ENCODE results near the gene PREX1. TPM values are rescaled to one million over a fixed set of nuclear protein-coding genes. Genes with fewer than 3 reads are reported as not detected.

Gene PREX1
- total RNA-seq, 1 experiment from 2014 or later = 20.0 TPM

DNA sequence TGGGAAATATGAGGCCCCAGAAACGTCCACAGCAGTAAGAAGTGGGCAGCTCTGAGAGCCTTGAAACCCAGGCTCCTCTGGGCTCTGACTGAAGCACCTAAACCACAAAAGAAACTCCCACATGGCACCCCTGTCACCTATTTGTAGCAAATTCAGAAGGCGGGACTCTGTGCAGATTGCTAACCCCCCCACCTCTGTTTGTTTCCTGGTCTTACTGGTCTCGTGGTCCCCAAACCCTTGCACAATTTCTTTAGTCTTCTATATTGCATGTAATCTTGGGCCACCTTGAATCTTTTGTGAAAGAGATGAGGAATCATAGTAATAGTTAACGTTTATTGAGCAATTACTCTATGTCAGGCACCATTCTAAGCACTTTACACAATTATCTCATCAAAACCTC is 154.3 kb downstream of the PREX1 start:
- intact Hi-C loops (cut with micrococcal nuclease; ENCODE audit: unreplicated experiment) = no loop called here
- BruUV-seq (replicated peaks) = no TSS peak

DNA sequence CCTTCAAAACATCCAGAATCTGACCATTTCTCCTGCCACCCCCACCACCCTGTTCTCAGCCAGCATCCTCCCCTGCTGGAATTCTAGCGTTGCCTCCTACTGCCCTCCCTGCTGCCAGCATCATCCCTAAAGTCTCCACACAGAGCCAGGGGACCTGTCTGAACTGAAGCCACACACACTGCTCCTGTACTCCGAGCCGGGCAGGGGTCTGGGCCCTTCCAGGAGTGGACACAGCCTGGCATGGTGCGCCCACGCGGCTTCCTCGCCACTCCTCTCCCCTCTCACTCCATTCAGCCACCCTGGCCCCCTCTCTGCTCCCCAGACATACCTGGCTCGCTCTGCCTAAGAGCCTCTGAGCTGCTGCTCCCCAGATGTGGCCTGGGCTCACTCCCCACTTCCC is 155.5 kb downstream of the PREX1 start:
- BruUV-seq (replicated peaks) = no TSS peak
- TF ChIP-seq SIN3A (IDR thresholded peaks at IDR 0.05; ENCODE audit: borderline replicate concordance, insufficient read depth, low read depth, low read length) (no peak), TCF7L2 (IDR thresholded peaks at IDR 0.05; ENCODE audit: low read depth, low read length) (no peak), POLR2AphosphoS5 (IDR thresholded peaks at IDR 0.05; ENCODE audit: low read depth, low read length) (no peak)
- TF ChIP-seq, protein P1, sequence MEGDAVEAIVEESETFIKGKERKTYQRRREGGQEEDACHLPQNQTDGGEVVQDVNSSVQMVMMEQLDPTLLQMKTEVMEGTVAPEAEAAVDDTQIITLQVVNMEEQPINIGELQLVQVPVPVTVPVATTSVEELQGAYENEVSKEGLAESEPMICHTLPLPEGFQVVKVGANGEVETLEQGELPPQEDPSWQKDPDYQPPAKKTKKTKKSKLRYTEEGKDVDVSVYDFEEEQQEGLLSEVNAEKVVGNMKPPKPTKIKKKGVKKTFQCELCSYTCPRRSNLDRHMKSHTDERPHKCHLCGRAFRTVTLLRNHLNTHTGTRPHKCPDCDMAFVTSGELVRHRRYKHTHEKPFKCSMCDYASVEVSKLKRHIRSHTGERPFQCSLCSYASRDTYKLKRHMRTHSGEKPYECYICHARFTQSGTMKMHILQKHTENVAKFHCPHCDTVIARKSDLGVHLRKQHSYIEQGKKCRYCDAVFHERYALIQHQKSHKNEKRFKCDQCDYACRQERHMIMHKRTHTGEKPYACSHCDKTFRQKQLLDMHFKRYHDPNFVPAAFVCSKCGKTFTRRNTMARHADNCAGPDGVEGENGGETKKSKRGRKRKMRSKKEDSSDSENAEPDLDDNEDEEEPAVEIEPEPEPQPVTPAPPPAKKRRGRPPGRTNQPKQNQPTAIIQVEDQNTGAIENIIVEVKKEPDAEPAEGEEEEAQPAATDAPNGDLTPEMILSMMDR (IDR thresholded peaks at IDR 0.05) = no peak
- TF ChIP-seq, protein P2, sequence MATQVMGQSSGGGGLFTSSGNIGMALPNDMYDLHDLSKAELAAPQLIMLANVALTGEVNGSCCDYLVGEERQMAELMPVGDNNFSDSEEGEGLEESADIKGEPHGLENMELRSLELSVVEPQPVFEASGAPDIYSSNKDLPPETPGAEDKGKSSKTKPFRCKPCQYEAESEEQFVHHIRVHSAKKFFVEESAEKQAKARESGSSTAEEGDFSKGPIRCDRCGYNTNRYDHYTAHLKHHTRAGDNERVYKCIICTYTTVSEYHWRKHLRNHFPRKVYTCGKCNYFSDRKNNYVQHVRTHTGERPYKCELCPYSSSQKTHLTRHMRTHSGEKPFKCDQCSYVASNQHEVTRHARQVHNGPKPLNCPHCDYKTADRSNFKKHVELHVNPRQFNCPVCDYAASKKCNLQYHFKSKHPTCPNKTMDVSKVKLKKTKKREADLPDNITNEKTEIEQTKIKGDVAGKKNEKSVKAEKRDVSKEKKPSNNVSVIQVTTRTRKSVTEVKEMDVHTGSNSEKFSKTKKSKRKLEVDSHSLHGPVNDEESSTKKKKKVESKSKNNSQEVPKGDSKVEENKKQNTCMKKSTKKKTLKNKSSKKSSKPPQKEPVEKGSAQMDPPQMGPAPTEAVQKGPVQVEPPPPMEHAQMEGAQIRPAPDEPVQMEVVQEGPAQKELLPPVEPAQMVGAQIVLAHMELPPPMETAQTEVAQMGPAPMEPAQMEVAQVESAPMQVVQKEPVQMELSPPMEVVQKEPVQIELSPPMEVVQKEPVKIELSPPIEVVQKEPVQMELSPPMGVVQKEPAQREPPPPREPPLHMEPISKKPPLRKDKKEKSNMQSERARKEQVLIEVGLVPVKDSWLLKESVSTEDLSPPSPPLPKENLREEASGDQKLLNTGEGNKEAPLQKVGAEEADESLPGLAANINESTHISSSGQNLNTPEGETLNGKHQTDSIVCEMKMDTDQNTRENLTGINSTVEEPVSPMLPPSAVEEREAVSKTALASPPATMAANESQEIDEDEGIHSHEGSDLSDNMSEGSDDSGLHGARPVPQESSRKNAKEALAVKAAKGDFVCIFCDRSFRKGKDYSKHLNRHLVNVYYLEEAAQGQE (IDR thresholded peaks at IDR 0.05; ENCODE audit: insufficient read depth in 1 of 2, low read depth in 2 of 2, low read length in 1 of 2) = no peak
- no peak overlapping the region for H3K27ac ChIP-seq (ENCODE audit: low read length)
- no peak for DNase-seq (ENCODE audit: low read depth, low spot score)
- H3K36me3 ChIP-seq (ENCODE audit: control insufficient read depth, insufficient read depth, low read length) = no peaks in the 10 kb centered on the region
- H3K4me1 ChIP-seq (ENCODE audit: control insufficient read depth, insufficient read depth, low read length) = no peaks in the 10 kb centered on the region
- no peak for ATAC-seq
- no peaks in the 10 kb centered on the region for H3K9me3 ChIP-seq (ENCODE audit: control insufficient read depth, insufficient read depth, low read depth, low read length)
- in situ Hi-C loops (cut with HindIII; ENCODE audit: low pct_unique_long_range_greater_than_20kb, low sequenced_read_pairs) (no loop called here), intact Hi-C loops (cut with micrococcal nuclease; ENCODE audit: unreplicated experiment) (no loop called here)
- POLR2A ChIA-PET = no interaction called here
- H3K27me3 ChIP-seq (ENCODE audit: control insufficient read depth, insufficient read depth, low read length) = no peaks in the 10 kb centered on the region
- H3K4me3 ChIP-seq (ENCODE audit: low read depth in 2 of 2, low read length in 2 of 2) = no peak overlapping the region
- CTCF ChIA-PET = no interaction called here

More for the DNA sequence above, 154.3 kb downstream of the PREX1 start:
- Histone ChIP-seq H3K4me1 (ENCODE audit: control insufficient read depth, insufficient read depth, low read length) (no peaks in the 10 kb centered on the region), H3K9me3 (ENCODE audit: control insufficient read depth, insufficient read depth, low read depth, low read length) (no peaks in the 10 kb centered on the region), H3K4me3 (ENCODE audit: low read depth in 2 of 2, low read length in 2 of 2) (no peak overlapping the region), H3K36me3 (ENCODE audit: control insufficient read depth, insufficient read depth, low read length) (no peaks in the 10 kb centered on the region), H3K27me3 (ENCODE audit: control insufficient read depth, insufficient read depth, low read length) (no peaks in the 10 kb centered on the region), H3K27ac (ENCODE audit: low read length) (no peak overlapping the region)
- TF ChIP-seq TCF7L2 (IDR thresholded peaks at IDR 0.05; ENCODE audit: low read depth, low read length) (no peak), POLR2AphosphoS5 (IDR thresholded peaks at IDR 0.05; ENCODE audit: low read depth, low read length) (no peak), SIN3A (IDR thresholded peaks at IDR 0.05; ENCODE audit: borderline replicate concordance, insufficient read depth, low read depth, low read length) (no peak)
- TF ChIP-seq, protein P1 (IDR thresholded peaks at IDR 0.05) = no peak
- TF ChIP-seq, protein P2 (IDR thresholded peaks at IDR 0.05; ENCODE audit: insufficient read depth in 1 of 2, low read depth in 2 of 2, low read length in 1 of 2) = no peak
- ChIA-PET POLR2A (interaction anchor here (0.6 kb wide), 1 partner anchor 56 kb away, joined by 3 read pairs; no protein-coding TSS in a partner anchor), CTCF (no interaction called here)
- in situ Hi-C loops (cut with HindIII; ENCODE audit: low pct_unique_long_range_greater_than_20kb, low sequenced_read_pairs) = no loop called here
- DNase-seq (ENCODE audit: low read depth, low spot score) (no peak), ATAC-seq (no peak)

Measured in Panc1 (cell line).